Activated CD8-positive, alpha-beta T cell treated with anti-CD3 and anti-CD28 coated beads for 36 hours (primary cell): Measurements from ENCODE around the gene RSRC2. TPM values are rescaled to one million over a fixed set of nuclear protein-coding genes. Genes with fewer than 3 reads are reported as not detected.

ENCODE experiments used
- ATAC-seq: fragments of 200-7000 bp; cut with Tn5 transposase; one replicate; pipeline ENCODE4 v1.10.0; 2021; ENCODE audit warnings: mild to moderate bottlenecking, moderate library complexity
- CTCF ChIA-PET: fragments of 350-600 bp; sonication (Branson Sonifier 250); formaldehyde crosslinking; loops from one replicate; lab custom pipeline; 2021; ENCODE audit warnings: antibody characterized with exemption; lab: Charles Lee
- POLR2A ChIA-PET: fragments of 350-600 bp; sonication (Branson Sonifier 250); formaldehyde crosslinking; loops from one replicate; lab custom pipeline; 2021; ENCODE audit warnings: antibody characterized with exemption; lab: Charles Lee
- DNase-seq: peaks from one replicate; pipeline ENCODE4 v3.0.0-alpha.2; 2020
- H3K27ac Mint-ChIP-seq: one replicate; pipeline ENCODE4 v1.8.0; 2021; ENCODE audit warnings: mild to moderate bottlenecking, mixed read lengths
- H3K27me3 Mint-ChIP-seq: one replicate; pipeline ENCODE4 v1.8.0; 2021; ENCODE audit warnings: mixed read lengths
- H3K36me3 Mint-ChIP-seq: one replicate; pipeline ENCODE4 v1.8.0; 2021; ENCODE audit warnings: low read depth, mixed read lengths
- H3K4me1 Mint-ChIP-seq: one replicate; pipeline ENCODE4 v1.8.0; 2021; ENCODE audit warnings: low read depth, mixed read lengths
- H3K4me3 Mint-ChIP-seq: one replicate; pipeline ENCODE4 v1.8.0; 2021; ENCODE audit warnings: mild to moderate bottlenecking, moderate library complexity, mixed read lengths
- H3K9me3 Mint-ChIP-seq: one replicate; pipeline ENCODE4 v1.8.0; 2021; ENCODE audit warnings: mixed read lengths
- CTCF ChIP-seq: fragments of 200-600 bp; IDR thresholded peaks from one replicate; pipeline ENCODE4 v1.8.0; 2022; ENCODE audit warnings: antibody characterized with exemption, mild to moderate bottlenecking
- intact Hi-C: fragments of 100-400 bp; cut with micrococcal nuclease; formaldehyde crosslinking; loops from one replicate; pipeline ENCODE4 v1.10.0; 2022
- total RNA-seq, 2 experiments: library from RNA; stranded (reverse); gene quantifications; one replicate each; pipeline ENCODE4 v1.2.3, GENCODE V29; 2021

RSRC2 gene
- total RNA-seq, 2 experiments from 2014 or later, result 108 to 116 TPM

GRCh38 chr12:122457627-122458026, 69.1 kb downstream of the RSRC2 start:
- intact Hi-C loops, result no loop called here
- POLR2A ChIA-PET, result no interaction called here
- Mint-ChIP-seq H3K36me3 (no peaks in the 10 kb centered on the region), H3K4me1 (peaks cover 21% of the 10 kb centered on the region), H3K27me3 (no peaks in the 10 kb centered on the region), H3K4me3 (no peak overlapping the region), H3K27ac (peak overlapping the region; percentile 24), H3K9me3 (no peaks in the 10 kb centered on the region)
- DNase-seq (no peak), ATAC-seq (no peak)
- CTCF ChIA-PET, result interaction anchor here (0.6 kb wide), 1 partner anchor 14 kb away, joined by 3 read pairs; no protein-coding TSS in a partner anchor
- TF ChIP-seq CTCF, result no peak

GRCh38 chr12:122454739-122455138, 72.0 kb downstream of the RSRC2 start:
- TF ChIP-seq CTCF, result no peak
- H3K4me3 Mint-ChIP-seq, result no peak overlapping the region
- H3K4me1 Mint-ChIP-seq, result peaks cover 27% of the 10 kb centered on the region
- no peaks in the 10 kb centered on the region for H3K36me3 Mint-ChIP-seq
- intact Hi-C loops, result no loop called here
- DNase-seq, result no peak
- no peak overlapping the region for H3K27ac Mint-ChIP-seq
- ChIA-PET CTCF (interaction anchor here (0.8 to 1.4 kb wide), 3 partner anchors 17 to 55 kb away, joined by 3 to 8 read pairs (median 4); no protein-coding TSS in a partner anchor), POLR2A (no interaction called here)
- H3K27me3 Mint-ChIP-seq, result no peaks in the 10 kb centered on the region
- ATAC-seq, result no peak
- no peaks in the 10 kb centered on the region for H3K9me3 Mint-ChIP-seq

GRCh38 chr12:122454250-122454721, 72.5 kb downstream of the RSRC2 start:
- H3K36me3 Mint-ChIP-seq, result no peaks in the 10 kb centered on the region
- ChIA-PET POLR2A (interaction anchor here (0.9 kb wide), 1 partner anchor 54 kb away, joined by 3 read pairs; no protein-coding TSS in a partner anchor), CTCF (interaction anchor here (0.8 to 1.4 kb wide), 3 partner anchors 18 to 55 kb away, joined by 3 to 8 read pairs (median 4); no protein-coding TSS in a partner anchor)
- H3K4me3 Mint-ChIP-seq, result no peak overlapping the region
- intact Hi-C loops, result no loop called here
- H3K27ac Mint-ChIP-seq, result peak overlapping the region; percentile 90
- TF ChIP-seq CTCF, result no peak
- DNase-seq (no peak), ATAC-seq (no peak)
- peaks cover 31% of the 10 kb centered on the region for H3K4me1 Mint-ChIP-seq
- no peaks in the 10 kb centered on the region for H3K9me3 Mint-ChIP-seq
- H3K27me3 Mint-ChIP-seq, result no peaks in the 10 kb centered on the region

Other genes with a start within 250 kb of the RSRC2 start
- 10 to 100 TPM; 29.4 to 32.4 TPM for gene CLIP1, start 104.3 kb downstream of the RSRC2 start, total RNA-seq
- 10 to 100 TPM; 28.0 to 28.5 TPM for gene ZCCHC8, start 26.0 kb downstream of the RSRC2 start, total RNA-seq
- 100 to 1,000 TPM; 128 to 129 TPM for gene KNTC1, start 313 bp upstream of the RSRC2 start, total RNA-seq
- gene HCAR2, start 176.4 kb upstream of the RSRC2 start, total RNA-seq, result not detected
- gene HCAR3, start 189.9 kb upstream of the RSRC2 start, total RNA-seq, result not detected
- gene HCAR1, start 203.9 kb upstream of the RSRC2 start, total RNA-seq, result under 1 TPM; 0.18 to 0.25 TPM
- gene DENR, start 225.9 kb upstream of the RSRC2 start, total RNA-seq, result 10 to 100 TPM; 56.3 to 57.2 TPM
- gene CCDC62, start 247.6 kb upstream of the RSRC2 start, total RNA-seq, result under 1 TPM; 0.45 to 0.61 TPM